Activated CD8-positive, alpha-beta T cell treated with anti-CD3 and anti-CD28 coated beads, Interleukin-2, amount 10 ng/mL, durations not matched to agents 7 days and 5 days (primary cell): Measurements from ENCODE around the gene TTC33. TPM values are rescaled to one million over a fixed set of nuclear protein-coding genes. Genes with fewer than 3 reads are reported as not detected.

Experiments
- ATAC-seq: fragments of 150-1000 bp; cut with Tn5 transposase; one replicate; pipeline ENCODE4 v1.10.0; 2021; ENCODE audit warnings: moderate library complexity
- CTCF ChIA-PET: fragments of 350-600 bp; sonication (Branson Sonifier 250); formaldehyde crosslinking; loops from one replicate; lab custom pipeline; 2021; ENCODE audit warnings: antibody characterized with exemption; lab: Charles Lee
- POLR2A ChIA-PET: fragments of 350-600 bp; sonication (Branson Sonifier 250); formaldehyde crosslinking; loops from one replicate; lab custom pipeline; 2021; ENCODE audit warnings: antibody characterized with exemption; lab: Charles Lee
- DNase-seq: peaks from one replicate; pipeline ENCODE4 v3.0.0-alpha.2; 2020
- H3K27ac Mint-ChIP-seq: one replicate; pipeline ENCODE4 v1.8.0; 2021; ENCODE audit warnings: mild to moderate bottlenecking, mixed read lengths
- H3K27me3 Mint-ChIP-seq: one replicate; pipeline ENCODE4 v1.8.0; 2021; ENCODE audit warnings: low read depth, mixed read lengths
- H3K36me3 Mint-ChIP-seq: one replicate; pipeline ENCODE4 v1.8.0; 2021; ENCODE audit warnings: low read depth, mixed read lengths
- H3K4me1 Mint-ChIP-seq: one replicate; pipeline ENCODE4 v1.8.0; 2021; ENCODE audit warnings: low read depth, mixed read lengths
- H3K4me3 Mint-ChIP-seq: one replicate; pipeline ENCODE4 v1.8.0; 2021; ENCODE audit warnings: mild to moderate bottlenecking, mixed read lengths
- H3K9me3 Mint-ChIP-seq: one replicate; pipeline ENCODE4 v1.8.0; 2022; ENCODE audit warnings: mixed read lengths; ENCODE audit not compliant: insufficient read depth
- total RNA-seq, 2 experiments: library from RNA; stranded (reverse); gene quantifications; one replicate each; pipeline ENCODE4 v1.2.3, GENCODE V29; 2021

Gene TTC33
- total RNA-seq, 2 experiments from 2014 or later, result 13.4 to 14.0 TPM

GRCh38 chr5:40464511-40464910 is 291.2 kb downstream of the TTC33 start:
- Mint-ChIP-seq H3K27ac (no peak overlapping the region), H3K36me3 (peaks cover 16% of the 10 kb centered on the region), H3K27me3 (no peaks in the 10 kb centered on the region), H3K4me1 (peaks cover 2% of the 10 kb centered on the region), H3K4me3 (no peak overlapping the region), H3K9me3 (peaks cover 13% of the 10 kb centered on the region)
- CTCF ChIA-PET, result interaction anchor here (0.6 to 1.4 kb wide), 6 partner anchors 14 to 56 kb away, joined by 3 to 5 read pairs (median 4); no protein-coding TSS in a partner anchor
- no peak for ATAC-seq
- DNase-seq, result no peak
- POLR2A ChIA-PET, result no interaction called here

Other genes with a start within 250 kb of the TTC33 start
- 10 to 100 TPM; 45.8 to 50.8 TPM for gene PTGER4, start 76.0 kb downstream of the TTC33 start, total RNA-seq
- 10 to 100 TPM; 70.8 to 72.3 TPM for gene PRKAA1, start 42.4 kb upstream of the TTC33 start, total RNA-seq
- 1,000 to 10,000 TPM; 1,566 to 1,592 TPM for gene RPL37, start 79.3 kb upstream of the TTC33 start, total RNA-seq
- gene CARD6, start 85.4 kb upstream of the TTC33 start, total RNA-seq, result 1 to 10 TPM; 3.0 to 3.4 TPM
- gene C7, start 153.5 kb upstream of the TTC33 start, total RNA-seq, result not detected